GM12864 (cell line): Measurements from ENCODE around the gene ERF.
"Not testable (repeated sequence)": the region's sequence is repeated elsewhere in the genome, so short reads cannot be mapped to it uniquely, and the experiment has no call there.

Source experiments
- DNase-seq: peaks from one replicate; pipeline ENCODE4 v3.0.0-alpha.2; 2011; ENCODE audit warnings: low read depth
- H3K4me3 ChIP-seq: 2 replicates; pipeline ENCODE4 v1.5.1; 2011; ENCODE audit warnings: mild to moderate bottlenecking, low read depth, low read length, control low read depth
- TF ChIP-seq, protein P1 (sequence below): IDR thresholded peaks from 2 replicates; pipeline ENCODE4 v1.5.1; 2011; ENCODE audit warnings: low read depth, mild to moderate bottlenecking, moderate library complexity, low read length, control low read depth, inconsistent platforms; ENCODE audit errors: missing control alignments

The ERF gene

DNA sequence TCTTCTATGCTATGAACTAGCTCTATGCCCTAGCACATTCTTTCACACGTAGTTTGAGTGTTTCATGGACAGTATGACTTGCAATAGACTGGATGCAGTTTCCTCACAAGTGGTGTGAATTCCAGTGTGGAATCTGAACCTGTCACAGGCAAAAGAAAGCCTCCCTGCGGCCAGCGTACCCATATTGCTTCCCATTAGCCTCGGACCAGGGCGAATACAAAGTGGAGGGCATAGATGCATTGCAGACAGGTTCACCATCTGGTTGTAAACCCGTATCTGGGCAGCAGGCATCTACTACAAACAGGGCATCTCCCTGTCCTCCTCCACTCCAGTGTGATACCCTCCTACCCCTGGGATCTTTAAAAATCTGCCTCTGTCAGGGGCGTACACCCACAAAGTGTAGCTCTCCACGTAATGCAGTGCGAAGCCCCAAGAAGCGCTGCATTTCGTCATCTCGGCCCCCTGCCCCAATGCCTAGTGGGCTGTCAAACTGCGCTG lies 12.8 kb upstream of the ERF start:
- DNase-seq, result no peak
- H3K4me3 ChIP-seq, result peak overlapping the region; percentile 65

DNA sequence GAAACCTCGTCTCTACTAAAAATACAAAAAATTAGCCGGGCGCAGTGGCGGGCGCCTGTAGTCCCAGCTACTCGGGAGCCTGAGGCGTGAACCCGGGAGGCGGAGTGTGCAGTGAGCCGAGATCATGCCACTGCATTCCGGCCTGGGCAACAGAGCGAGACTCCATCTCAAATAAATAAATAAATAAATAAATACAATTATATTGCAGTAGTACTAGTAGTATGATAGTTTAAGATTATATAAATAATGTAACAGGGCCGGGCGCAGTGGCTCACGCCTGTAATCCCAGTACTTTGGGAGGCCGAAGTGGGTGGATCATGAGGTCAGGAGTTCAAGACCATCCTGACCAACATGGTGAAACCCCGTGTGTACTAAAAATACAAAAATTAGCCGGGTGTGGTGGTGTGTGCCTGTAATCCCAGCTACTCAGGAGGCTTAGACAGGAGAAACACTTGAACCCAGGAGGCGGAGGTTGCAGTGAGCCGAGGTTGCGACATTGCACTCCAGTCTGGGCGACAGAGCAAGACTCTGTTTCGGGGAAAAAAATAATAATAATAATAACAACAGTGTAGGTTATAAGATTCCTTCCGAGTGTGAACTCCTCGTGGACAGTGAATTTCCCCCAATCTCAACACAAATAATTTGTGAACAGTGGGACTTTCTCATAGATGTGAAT lies 12.1 kb upstream of the ERF start:
- not testable (repeated sequence) for DNase-seq, H3K4me3 ChIP-seq

More for the DNA sequence above, 12.8 kb upstream of the ERF start:
- TF ChIP-seq, protein P1, sequence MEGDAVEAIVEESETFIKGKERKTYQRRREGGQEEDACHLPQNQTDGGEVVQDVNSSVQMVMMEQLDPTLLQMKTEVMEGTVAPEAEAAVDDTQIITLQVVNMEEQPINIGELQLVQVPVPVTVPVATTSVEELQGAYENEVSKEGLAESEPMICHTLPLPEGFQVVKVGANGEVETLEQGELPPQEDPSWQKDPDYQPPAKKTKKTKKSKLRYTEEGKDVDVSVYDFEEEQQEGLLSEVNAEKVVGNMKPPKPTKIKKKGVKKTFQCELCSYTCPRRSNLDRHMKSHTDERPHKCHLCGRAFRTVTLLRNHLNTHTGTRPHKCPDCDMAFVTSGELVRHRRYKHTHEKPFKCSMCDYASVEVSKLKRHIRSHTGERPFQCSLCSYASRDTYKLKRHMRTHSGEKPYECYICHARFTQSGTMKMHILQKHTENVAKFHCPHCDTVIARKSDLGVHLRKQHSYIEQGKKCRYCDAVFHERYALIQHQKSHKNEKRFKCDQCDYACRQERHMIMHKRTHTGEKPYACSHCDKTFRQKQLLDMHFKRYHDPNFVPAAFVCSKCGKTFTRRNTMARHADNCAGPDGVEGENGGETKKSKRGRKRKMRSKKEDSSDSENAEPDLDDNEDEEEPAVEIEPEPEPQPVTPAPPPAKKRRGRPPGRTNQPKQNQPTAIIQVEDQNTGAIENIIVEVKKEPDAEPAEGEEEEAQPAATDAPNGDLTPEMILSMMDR, result no peak

DNA sequence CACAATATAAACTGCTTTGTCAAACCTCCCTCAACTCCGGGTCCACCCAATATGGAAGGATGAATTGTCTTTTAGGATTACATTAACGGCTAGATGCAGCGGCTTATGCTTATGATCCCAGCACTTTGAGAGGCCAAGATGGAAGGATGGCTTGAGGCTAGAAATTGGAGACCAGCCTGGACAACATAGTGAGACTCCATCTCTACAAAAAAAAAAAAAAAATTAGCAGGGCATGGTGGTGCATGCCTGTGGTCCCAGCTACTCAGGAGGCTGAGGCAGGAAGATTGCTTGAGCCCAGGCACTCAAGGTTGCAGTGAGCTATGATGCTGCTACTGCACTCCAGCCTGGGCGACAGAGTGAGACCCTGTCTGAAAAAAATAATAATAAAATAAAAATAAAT lies 11.2 kb upstream of the ERF start:
- not testable (repeated sequence) for H3K4me3 ChIP-seq, DNase-seq

DNA sequence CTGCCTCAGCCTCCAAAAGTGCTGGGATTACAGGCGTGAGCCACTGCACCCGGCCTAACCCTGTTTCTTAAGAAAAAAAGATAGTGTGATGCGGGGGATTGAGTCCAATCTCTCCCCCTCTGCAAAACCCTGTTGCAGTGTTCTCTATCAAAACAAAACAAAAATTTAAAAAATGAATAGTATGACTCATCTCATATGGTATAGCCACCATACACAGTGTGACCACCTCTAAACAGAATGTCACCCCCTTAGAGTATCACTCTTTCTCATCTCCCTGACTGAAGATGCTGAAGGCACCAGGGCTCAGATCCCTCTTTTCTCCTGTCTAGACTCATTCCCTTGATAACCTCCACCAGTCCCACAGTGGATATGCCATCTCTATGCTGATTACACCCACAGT lies 6.8 kb upstream of the ERF start:
- DNase-seq, result no peak
- TF ChIP-seq, protein P1, result no peak

DNA sequence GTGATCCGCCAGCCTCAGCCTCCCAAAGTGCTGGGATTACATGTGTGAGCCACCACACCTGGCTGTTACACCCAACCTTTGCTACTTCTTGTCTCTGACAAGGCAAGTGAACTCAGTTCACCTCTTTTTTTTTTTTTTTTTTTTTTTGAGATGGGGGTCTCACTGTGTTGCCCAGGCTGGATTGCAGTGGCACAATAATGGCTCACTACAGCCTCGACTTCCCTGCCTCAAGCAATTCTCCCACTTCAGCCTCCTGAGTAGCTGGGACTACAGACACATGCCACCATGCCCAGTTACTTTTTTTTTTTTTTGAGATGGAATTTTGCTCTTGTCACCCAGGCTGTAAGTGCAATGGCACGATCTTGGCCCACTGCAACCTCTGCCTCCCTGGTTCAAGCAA lies 2.9 kb upstream of the ERF start:
- not testable (repeated sequence) for DNase-seq, H3K4me3 ChIP-seq

More for the DNA sequence above, 6.8 kb upstream of the ERF start:
- H3K4me3 ChIP-seq, result no peak overlapping the region

DNA sequence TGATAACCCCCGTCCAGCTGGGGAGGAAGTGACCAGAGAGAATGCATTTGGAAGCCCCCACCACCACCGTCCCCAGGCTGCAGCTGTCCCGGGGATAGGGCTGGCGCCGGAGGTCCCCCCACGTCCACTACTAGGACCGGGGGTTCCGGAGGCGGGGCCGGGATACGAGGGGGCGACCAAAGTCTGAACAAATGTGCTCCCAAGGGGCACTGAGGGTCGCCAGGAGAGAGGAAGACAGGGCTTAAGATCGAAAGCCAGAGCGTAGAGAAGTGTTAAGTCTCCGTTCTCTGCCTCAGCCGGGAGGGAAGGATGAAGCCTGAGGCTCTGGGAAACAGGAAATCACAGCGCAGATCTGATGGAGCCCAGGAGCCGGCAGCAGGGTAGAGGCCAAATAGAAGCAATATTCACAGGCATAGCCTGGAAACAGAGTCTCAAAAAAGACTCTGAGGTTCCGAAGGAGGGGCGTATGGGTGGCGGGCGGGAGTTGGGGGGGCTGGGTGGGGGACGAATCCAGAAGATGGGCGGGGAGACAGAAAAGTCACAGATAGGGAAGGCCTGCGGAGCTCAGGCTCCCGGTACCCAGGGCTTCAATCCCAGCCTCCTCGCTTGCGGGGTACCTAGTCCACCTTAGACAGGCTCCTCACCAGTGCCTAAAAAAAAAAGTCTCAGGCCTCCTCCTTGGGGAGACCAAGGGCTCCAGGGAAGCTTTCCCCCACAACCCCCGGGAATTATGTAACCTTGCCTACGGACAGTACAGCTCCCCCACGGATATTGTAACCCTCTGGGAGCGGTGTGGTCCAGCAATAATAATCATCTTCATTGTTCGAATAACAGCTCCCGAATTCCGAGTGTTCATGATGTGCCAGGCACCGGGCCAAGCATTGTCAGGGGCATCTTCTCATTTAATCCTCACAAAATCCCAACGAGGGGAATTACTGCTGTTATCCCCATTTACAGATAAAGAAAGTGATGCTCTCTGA lies 1.1 kb upstream of the ERF start:
- no peak for DNase-seq
- TF ChIP-seq, protein P1, result no peak
- H3K4me3 ChIP-seq, result peak overlapping the region; percentile 56

DNA sequence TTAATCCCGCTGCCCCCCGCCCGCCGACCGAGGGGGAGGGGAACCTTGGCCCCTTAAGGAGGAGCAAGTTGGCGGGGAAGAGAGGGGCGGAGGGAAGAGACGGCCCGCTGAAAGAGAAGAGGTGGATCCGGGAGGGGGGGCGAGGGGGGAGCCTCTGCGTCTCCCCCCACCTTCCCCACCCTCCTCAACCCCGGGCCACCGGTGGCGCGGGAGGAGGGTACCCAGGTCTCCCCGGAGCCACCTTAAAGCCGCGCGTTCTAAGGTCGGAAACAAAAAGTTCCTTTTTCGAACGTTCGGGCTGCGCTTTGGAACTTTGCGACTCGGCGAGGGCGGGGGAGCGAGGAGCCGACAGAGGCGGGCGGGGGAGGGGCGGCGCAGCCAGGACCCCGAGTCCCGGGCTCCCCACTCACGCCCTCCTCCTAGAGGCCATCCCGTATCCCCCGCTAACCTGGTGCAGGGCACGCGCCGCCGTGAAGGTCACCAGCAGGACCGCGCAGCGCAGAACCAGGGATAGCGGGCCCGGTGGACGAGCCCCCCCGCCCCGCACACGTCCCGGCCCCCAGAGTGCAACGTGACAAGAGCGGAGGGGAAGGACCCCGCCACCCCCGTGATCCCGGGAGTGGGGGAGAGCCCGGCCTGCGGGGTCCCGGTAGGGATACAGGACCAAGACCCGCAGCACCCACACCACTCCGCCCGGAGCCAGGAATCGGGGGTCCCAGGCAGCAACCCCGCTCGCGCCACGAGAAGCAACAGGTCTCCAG lies 659 bp downstream of the ERF start:
- H3K4me3 ChIP-seq, result peak overlapping the region; percentile 74
- TF ChIP-seq, protein P1, result no peak
- DNase-seq, result no peak
